Body of pancreas (tissue), 4 donors: ENCODE measurements around the gene MBD6. TPM values are rescaled to one million over a fixed set of nuclear protein-coding genes. Genes with fewer than 3 reads are reported as not detected.
"Not testable (repeated sequence)": the region's sequence is repeated elsewhere in the genome, so short reads cannot be mapped to it uniquely, and the experiment has no call there.

Experiments used
- ATAC-seq: fragments of 150-250 bp; one replicate; pipeline ENCODE4 v1.9.1; 2016
- DNase-seq, 4 donors: peaks; one replicate each; pipeline ENCODE4 v3.0.0-alpha.2; 2019
- H3K27ac ChIP-seq, 4 donors: fragments of 200-600 bp; sonication (generic); 1 replicate in 3 of 4; 2 replicates in 1 of 4; pipeline versions ENCODE4 v1.5.1 to v1.6.1; 2016 to 2019; ENCODE audit warnings: mild to moderate bottlenecking in 1 of 4, mixed read lengths in 1 of 4, moderate library complexity in 1 of 4
- H3K27me3 ChIP-seq, 2 donors: fragments of 200-600 bp; sonication (generic); one replicate each; pipeline ENCODE4 v1.6.0; 2016; ENCODE audit warnings: mild to moderate bottlenecking in 1 of 2
- H3K36me3 ChIP-seq, 2 donors: fragments of 200-600 bp; sonication (generic); replicated peaks in 1 of 2; 2 replicates each; pipeline ENCODE4 v1.5.1; 2016; ENCODE audit warnings: low read depth in 2 of 2; ENCODE audit not compliant: insufficient read depth in 1 of 2
- H3K4me1 ChIP-seq: fragments of 200-600 bp; sonication (generic); one replicate; pipeline ENCODE4 v1.6.0; 2016
- H3K4me3 ChIP-seq, 2 donors: fragments of 200-600 bp; sonication (generic); 1 replicate in 1 of 2; 2 replicates in 1 of 2; pipeline ENCODE4 v1.5.1; 2016 to 2019
- H3K9me3 ChIP-seq, 3 donors: fragments of 200-600 bp; sonication (generic); 1 replicate in 2 of 3; 2 replicates in 1 of 3; pipeline ENCODE4 v1.5.1; 2016
- POLR2A ChIP-seq, 3 donors: fragments of 450-650 bp; IDR thresholded peaks; one replicate each; pipeline ENCODE4 v1.6.1; 2016; ENCODE audit warnings: antibody characterized with exemption in 3 of 3, mild to moderate bottlenecking in 2 of 3
- WGBS, 2 donors: methylation state at CpG; one replicate each; pipeline ENCODE4 v1.1.5; 2017; 5-methylcytosine and 5-hydroxymethylcytosine counted together
- intact Hi-C: fragments of 100-400 bp; cut with DNase I; formaldehyde crosslinking; loops from one replicate; pipeline ENCODE4 v1.15.1; 2023
- total RNA-seq, 2 donors: library from RNA; depleted of rRNA; stranded (reverse); fragments of >200 nt; gene quantifications; one replicate each; pipeline ENCODE4 v1.1.0, GENCODE V29; 2016
- TF ChIP-seq, protein P1 (sequence below), 7 experiments: fragments of 450-650 bp in 4 of 7; fragments of 200-600 bp in 3 of 7; sonication (generic) in 3 of 7; IDR thresholded peaks; one replicate each; pipeline ENCODE4 v1.5.1; 2016 to 2019; ENCODE audit warnings: antibody characterized with exemption in 7 of 7

The MBD6 gene
- total RNA-seq, 2 donors from 2014 or later: 22.7 to 30.6 TPM

DNA sequence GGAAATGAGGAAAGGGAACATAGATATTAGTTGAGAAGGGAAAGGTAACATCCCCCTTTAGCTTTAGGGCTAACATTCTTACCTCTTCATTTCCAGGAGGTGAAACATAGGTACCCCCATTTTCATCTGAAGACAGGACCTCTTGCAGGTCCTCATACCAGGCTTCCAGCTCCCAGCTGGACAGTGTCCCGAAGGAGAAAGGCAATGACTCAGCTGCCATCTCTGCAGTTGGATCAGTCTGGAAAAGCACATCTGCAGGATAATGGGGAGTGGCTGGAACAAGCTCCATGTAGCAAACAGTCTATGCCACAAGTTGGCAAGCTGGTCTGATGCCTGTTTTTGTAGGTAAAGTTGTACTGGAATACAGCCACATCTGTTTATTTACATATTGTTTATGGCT is 5.4 kb upstream of the MBD6 start:
- intact Hi-C loops: no loop called here
- Histone ChIP-seq H3K36me3 (peaks cover 4 to 17% of the 10 kb centered on the region in 2 donors), H3K9me3 (no peaks in the 10 kb centered on the region), H3K4me3 (no peak overlapping the region), H3K4me1 (peaks cover 63% of the 10 kb centered on the region), H3K27me3 (no peaks in the 10 kb centered on the region), H3K27ac (peak overlapping the region in 3 of 4 donors; percentile 3 to 98 (median 95))
- DNase-seq (peak in 2 of 4 donors; percentile 17 to 60), ATAC-seq (no peak)
- TF ChIP-seq, protein P1, sequence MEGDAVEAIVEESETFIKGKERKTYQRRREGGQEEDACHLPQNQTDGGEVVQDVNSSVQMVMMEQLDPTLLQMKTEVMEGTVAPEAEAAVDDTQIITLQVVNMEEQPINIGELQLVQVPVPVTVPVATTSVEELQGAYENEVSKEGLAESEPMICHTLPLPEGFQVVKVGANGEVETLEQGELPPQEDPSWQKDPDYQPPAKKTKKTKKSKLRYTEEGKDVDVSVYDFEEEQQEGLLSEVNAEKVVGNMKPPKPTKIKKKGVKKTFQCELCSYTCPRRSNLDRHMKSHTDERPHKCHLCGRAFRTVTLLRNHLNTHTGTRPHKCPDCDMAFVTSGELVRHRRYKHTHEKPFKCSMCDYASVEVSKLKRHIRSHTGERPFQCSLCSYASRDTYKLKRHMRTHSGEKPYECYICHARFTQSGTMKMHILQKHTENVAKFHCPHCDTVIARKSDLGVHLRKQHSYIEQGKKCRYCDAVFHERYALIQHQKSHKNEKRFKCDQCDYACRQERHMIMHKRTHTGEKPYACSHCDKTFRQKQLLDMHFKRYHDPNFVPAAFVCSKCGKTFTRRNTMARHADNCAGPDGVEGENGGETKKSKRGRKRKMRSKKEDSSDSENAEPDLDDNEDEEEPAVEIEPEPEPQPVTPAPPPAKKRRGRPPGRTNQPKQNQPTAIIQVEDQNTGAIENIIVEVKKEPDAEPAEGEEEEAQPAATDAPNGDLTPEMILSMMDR (IDR thresholded peaks at IDR 0.05): no peak
- TF ChIP-seq POLR2A (IDR thresholded peaks at IDR 0.05): no peak
- 0 to 20% methylated on average over 1 of the region's 1 CpG for WGBS, 2 donors

DNA sequence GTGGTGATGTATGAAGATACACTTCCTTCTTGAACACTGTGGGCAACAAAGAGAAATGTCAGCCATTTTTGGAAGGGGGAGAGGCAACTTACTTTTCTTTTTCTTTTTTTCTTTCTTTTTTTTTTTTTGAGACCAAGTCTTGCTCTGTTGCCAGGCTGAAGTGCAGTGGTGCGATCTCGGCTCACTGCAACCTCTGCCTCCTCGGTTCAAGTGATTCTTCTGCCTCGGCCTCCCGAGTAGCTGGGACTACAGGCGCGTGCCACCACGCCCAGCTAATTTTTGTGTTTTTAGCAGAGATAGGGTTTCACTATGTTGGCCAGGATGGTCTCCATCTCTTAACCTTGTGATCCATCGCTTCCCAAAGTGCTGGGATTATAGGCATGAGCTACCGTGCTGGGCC is 4.9 kb upstream of the MBD6 start:
- H3K27me3 ChIP-seq, H3K9me3 ChIP-seq, intact Hi-C loops, H3K4me3 ChIP-seq, ATAC-seq, DNase-seq: not testable (repeated sequence)
- Histone ChIP-seq H3K27ac (peak overlapping the region; percentile 95 to 99 (median 98)), H3K36me3 (peaks cover 4 to 17% of the 10 kb centered on the region in 2 donors), H3K4me1 (peaks cover 65% of the 10 kb centered on the region)
- WGBS, 2 donors: 70 to 74% methylated on average over 10 of the region's 10 CpGs

DNA sequence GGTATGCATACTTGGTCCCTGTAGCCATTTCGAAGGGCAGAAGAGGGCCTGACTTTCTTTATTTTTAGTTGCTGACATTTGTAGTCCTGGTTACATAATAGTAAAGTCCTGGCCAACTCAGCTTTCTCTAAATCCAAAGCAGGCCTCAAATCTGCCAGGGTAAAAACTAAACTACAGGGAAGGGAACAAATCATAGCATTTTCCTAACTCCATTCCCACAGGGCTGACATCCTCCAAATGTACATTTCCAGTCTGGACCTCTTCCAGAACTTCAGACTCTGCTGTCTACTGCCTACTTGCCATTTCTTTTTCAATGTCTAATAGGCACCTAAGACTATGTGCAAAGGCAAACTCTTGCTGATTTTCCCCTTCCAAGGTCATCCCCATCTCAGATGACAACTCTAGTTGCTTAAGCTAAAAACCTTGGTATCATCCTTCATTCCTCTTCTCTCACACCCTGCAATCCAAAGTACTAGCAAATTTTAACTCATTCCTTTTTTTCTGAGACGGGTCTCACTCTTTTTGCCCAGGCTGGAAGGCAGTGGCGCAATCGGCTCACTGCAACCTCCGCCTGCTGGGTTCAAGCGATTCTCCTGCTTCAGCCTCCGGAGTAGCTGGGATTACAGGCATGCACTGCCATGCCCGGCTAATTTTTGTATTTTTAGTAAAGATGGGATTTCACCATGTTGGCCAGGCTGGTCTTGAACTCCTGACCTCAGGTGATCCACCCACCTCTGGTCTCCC is 4.3 kb upstream of the MBD6 start:
- no peak for ATAC-seq
- Histone ChIP-seq H3K4me1 (peaks cover 66% of the 10 kb centered on the region), H3K27me3 (no peaks in the 10 kb centered on the region), H3K36me3 (peaks cover 4 to 15% of the 10 kb centered on the region in 2 donors), H3K4me3 (peak overlapping the region in 1 of 2 donors; percentile 94), H3K9me3 (no peaks in the 10 kb centered on the region), H3K27ac (peak overlapping the region; percentile 95 to 99 (median 98))
- 37 to 40% methylated on average over 8 of the region's 8 CpGs for WGBS, 2 donors
- intact Hi-C loops: no loop called here
- no peak for DNase-seq
- TF ChIP-seq, protein P1 (IDR thresholded peaks at IDR 0.05): no peak
- TF ChIP-seq POLR2A (IDR thresholded peaks at IDR 0.05): no peak

DNA sequence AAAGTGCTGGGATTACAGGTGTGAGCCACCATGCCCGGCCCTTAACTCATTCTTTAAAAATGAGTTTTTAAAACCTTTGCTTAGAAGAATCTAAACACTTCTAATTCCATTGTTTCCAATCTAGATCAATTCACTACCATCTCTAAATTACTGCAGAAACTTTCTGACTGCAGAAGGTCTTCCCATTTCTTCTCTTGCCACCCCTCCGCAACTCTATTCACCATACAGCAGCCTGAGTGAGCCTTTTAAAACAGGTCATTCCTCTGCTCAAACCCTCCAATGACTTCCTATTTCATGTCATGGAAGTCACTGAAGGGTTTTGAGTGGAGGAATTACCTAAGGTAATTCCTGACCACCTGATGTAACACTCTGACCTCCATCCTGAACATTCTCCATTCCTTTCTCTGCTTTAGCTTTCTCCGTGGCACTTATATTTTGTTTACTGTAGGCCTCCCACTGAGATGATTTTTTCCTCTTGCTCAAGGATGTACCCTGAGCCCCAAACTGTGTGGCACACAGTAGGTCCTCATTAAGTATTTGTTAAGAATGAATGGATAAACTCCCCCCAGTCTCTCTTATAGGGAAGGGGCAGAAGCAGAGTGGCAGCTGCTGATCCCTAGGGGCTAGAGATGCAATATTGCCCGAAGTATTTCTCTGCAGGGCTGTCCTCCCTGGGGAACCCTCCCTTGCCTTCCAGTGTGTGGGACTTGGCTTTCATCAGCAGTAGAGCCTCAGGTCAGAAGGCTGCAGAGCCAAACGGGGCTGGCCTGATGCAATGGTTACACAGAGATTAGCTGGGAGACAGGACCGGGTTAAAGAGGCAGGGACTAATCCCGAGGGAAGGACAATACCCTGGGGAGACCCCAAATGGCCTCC is 3.5 kb upstream of the MBD6 start:
- H3K27me3 ChIP-seq: no peaks in the 10 kb centered on the region

DNA sequence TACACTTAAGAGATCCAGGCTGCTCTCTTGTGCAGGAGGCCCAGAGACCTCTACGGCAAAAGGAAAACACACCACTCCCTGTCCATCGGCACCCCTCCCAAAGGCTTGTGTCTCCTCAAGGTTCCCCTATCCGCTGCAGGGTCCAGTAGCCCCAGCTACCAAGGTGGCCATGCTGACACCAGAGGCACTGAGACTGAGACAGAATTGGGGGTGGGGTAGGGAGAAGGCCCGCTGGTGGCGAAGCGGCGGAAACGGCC is 2.9 kb upstream of the MBD6 start:
- Histone ChIP-seq H3K9me3 (no peaks in the 10 kb centered on the region), H3K36me3 (peaks cover 4 to 13% of the 10 kb centered on the region in 2 donors), H3K4me1 (peaks cover 71% of the 10 kb centered on the region), H3K27ac (peak overlapping the region; percentile 95 to 99 (median 98)), H3K27me3 (no peaks in the 10 kb centered on the region), H3K4me3 (peak overlapping the region; percentile 35 to 94)
- intact Hi-C loops: no loop called here
- WGBS, 2 donors: 0 to 1% methylated on average over 2 to 8 of the region's 8 CpGs
- TF ChIP-seq, protein P1 (IDR thresholded peaks at IDR 0.05): no peak
- TF ChIP-seq POLR2A (IDR thresholded peaks at IDR 0.05): no peak
- no peak for ATAC-seq
- DNase-seq: peak in 1 of 4 donors; percentile 60

More for the DNA sequence above, 3.5 kb upstream of the MBD6 start:
- Histone ChIP-seq H3K9me3 (no peaks in the 10 kb centered on the region), H3K36me3 (peaks cover 4 to 15% of the 10 kb centered on the region in 2 donors), H3K27ac (peak overlapping the region; percentile 95 to 99 (median 98)), H3K4me1 (peaks cover 71% of the 10 kb centered on the region), H3K4me3 (peak overlapping the region; percentile 35 to 94)
- WGBS, 2 donors: 9 to 19% methylated on average over 4 to 7 of the region's 7 CpGs
- intact Hi-C loops: no loop called here
- no peak for ATAC-seq
- TF ChIP-seq POLR2A (IDR thresholded peaks at IDR 0.05): no peak
- TF ChIP-seq, protein P1 (IDR thresholded peaks at IDR 0.05): no peak
- DNase-seq: peak; percentile 56 to 70 (median 62)
